Umbilical cord (tissue), 2 donors: ENCODE data around the gene KCND3. TPM values are rescaled to one million over a fixed set of nuclear protein-coding genes. Genes with fewer than 3 reads are reported as not detected.

ENCODE experiments used
- DNase-seq: peaks from one replicate; pipeline ENCODE4 v3.0.0-alpha.2; 2015; ENCODE audit warnings: low spot score
- total RNA-seq: library from RNA; depleted of rRNA; stranded (reverse); fragments of >200 nt; gene quantifications from one replicate; pipeline ENCODE4 v1.2.3, GENCODE V29; 2014; ENCODE audit warnings: low replicate concordance; ENCODE audit not compliant: insufficient read depth

KCND3 gene
- total RNA-seq, 1 donor from 2014 or later: 10.6 TPM

DNA sequence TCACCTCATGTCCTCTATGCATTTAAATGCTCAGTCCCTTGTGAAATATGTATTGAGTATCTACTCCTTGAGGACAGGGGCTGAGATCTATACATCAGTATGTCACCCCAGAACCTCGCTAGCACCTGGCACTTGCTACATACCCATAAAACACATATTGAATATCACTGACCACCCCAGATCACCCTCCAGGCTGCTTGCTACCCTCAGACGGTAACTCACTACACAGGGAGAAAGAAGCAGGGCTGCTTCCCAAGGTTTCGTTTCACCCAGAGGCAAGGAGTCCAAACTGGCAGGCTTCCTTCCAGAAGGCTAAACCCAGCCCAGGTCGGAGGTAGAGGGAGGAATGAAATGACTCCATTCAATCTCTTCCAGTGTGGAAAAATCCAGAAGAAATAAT is 258.8 kb downstream of the KCND3 start:
- no peak for DNase-seq

DNA sequence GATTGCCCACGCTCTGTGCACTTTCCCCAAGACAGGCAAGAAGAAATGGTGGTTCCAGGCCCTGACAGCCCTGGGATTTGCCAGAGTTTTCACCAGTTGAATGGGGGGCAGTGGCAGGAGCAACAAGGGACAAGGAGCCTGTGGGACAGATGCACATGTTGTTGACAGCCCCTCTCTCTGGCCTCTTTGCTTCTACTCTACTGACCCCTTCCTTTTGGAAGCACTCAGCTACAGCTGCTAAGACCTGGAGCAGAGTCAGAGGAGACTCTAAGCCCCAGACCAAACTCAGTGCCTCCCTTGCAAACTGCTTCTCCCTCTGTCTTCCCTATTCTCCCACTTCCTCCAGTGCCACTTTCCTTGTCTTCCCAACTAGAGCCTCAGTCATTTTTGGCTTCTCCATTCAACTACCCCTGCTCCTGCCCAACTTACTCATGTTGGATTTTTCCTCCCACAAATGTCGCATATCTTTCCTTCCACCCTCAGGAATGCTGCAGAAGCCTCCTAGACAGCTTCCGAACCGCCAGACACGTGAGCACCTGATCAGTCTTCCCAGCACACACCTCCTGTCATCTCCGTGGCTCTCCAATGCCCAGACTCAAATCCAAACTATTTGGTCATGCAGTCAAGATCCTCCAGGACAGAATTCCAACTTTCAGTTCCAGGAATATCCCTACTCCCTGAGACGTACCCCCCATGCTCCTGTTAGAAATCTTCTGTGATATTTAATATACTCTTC is 259.4 kb downstream of the KCND3 start:
- DNase-seq: no peak

DNA sequence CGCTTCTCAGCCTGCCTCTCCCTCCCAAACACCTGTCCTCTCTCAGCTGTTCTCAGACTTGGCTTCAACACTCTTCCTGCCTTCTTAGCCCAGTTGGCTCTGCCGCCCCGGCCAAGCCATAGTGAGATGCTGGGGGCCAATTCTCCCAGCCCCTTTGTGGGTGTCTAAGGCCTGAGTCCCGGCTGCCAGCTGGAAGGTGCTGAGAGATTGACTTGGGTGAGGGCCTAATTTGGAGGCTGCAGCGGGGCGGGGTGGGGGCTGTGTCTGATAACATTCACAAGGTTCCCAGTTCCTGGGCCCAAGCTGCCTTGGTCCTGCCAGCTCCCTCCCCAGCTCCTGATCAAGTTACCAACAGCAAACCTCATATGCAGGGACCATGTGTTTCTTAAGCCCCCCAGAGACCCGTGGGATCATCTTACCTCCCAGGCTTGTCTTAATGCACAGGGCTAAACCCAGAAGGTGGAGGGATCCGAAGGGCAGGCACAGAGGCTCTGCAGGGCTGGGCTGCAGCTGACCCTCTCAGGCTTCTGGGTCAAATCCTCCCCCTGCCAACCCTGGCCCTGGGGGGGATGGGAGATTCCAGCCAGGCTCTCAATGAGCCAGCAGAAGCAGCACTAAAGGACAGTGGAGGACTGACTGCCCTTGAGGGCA is 260.1 kb downstream of the KCND3 start:
- no peak for DNase-seq

DNA sequence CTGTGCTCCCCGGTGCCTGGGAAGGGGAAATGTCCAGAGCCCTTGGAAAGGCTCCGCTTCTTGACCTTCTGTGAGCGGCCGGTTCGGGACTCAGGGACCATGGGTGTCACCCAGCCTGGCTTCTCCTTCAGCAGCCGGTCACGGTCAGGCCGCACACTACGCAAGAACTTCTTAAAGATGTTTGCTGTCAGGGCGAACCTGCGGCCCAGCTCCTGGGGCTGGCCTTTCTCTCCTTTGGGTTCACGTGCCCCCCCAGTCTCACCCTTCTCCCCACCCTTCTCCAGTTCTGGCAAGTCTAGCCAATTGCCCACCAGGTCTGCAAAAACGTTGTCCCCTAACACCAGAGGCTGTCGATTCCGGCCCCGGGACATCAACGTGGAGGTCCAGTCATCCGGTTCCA is 262.4 kb downstream of the KCND3 start:
- no peak for DNase-seq

DNA sequence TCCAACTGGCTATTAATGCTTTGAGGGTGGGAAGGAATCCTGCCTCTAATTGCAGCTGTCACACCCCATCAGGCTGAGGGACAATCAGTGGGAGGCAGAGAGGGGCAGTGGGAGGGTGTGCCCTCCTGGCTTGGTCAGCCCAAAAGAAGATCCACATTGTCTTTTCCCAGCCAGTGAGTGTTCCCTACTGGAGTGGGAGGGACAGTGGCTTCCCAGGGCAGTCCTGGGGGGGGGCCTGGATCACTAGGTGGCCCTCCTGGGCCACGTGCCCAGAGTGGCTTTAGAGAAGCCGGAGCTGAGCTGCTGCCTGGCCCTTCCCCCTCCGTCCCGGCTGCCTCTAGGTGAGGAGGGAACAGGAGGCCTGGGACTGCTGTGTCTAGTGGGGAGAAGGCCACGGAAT is 264.3 kb downstream of the KCND3 start:
- DNase-seq: peak; percentile 46

DNA sequence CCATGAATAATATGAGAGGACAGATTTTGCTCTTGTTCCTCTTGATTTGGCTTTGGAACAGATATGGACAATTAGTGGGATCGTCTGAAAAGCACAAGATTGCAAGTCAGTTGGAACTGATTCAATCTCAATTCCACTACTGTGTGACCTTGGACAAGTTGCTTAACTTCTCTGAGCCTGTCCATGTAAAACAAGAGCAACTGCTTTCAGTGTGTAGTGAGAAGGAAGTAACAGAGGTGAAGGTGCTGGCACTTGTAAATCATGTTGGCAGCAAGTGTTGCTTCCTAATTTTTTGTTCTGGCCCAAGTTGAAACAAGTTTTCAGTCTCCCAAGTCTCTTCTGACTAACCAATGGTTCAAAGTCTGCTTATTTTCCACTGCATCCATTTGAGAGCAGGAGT is 265.6 kb downstream of the KCND3 start:
- DNase-seq: no peak

DNA sequence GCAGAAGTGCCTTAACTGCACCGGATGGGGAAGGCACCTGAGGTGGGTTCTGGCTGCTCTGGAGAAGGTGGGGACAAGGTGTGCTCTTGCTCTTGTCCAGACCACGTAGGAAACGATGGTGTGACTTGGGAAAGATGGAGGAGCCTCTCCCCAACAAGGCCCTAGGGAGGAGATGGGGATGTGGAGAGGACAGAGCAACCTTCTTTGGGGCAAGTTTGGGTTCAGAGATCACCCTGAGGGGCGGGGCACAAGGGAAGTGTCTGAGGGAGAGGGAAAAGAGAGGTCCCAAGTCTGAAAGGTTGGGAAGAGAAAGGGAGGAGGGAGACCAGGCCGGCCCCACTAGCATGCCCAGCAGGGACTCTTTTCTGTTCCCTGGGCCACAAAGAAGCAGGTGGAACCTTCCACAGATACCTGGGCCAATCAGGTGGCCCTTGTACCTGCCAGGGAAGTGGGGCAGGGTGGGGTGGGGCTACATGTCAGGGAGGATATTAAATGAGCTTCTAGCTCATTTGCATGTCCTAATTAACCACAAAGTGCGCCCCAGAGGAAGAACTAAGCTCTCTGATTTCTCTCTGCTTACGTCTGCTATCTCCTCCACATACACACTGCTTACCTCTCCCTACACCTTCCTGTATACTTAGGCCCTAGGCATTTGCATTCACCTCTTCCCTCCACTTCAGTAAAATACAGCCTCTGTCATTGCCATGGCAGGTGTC is 266.2 kb downstream of the KCND3 start:
- DNase-seq: no peak

DNA sequence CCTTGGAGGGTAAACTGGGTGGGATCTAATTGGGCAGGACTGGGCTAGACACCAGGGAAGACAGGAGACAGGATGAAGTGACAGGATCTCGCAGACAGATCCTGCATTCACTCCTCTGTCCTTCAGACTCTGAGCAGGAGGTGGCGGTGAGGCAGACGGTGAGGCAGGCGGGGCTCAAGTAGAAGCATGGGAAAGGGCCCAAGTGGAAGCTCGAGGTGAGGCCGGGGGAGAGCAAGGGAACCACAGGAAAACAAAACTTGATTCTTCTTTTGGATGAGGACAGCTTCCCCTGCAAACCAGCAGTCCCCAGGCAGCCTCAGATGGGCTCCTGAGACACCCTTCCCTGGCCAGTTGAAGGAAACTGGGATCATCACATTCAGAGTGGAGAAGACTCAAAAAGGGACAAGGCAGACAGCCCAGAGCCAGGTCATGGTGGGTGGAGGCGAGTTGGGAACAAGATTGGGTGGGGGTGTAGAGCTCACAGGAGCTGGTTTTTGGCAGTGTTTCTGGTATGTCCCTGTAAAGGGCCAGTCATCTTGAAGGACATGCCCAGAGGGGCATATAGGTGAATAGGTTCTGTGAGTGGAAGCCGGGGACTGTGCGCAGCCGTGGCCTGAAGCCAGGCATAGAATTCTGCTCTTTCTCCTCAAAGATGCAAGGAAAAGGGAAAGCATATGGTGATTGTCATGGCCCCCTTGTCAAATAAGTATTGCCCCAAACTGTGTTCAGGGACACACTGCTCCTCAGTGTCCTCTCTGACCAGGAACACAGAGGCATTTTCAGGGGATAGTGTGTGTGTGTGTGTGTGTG is 268.3 kb downstream of the KCND3 start:
- DNase-seq: no peak

Other genes starting within 250 kb of the KCND3 start
- gene DDX20, start 233.8 kb downstream of the KCND3 start, total RNA-seq: 16.9 TPM